ENCODE data around the gene SNAP23.

DNA sequence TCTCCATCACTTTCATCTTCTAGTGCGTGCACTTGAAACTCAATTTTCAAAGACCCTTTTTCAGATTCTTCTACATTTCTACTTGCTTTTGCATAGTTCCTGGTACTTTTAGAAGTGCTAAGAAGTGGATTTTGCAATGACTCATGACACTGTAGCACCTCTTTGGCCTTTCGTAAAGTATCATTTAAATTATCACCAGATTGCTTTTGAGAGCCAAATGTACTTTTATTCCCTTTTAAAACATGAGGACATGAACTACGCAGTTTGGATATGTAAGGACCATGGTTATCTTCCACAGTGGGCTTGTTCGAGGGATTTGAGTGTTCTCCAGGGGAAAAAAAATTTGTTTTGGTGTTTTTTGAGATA is 45.0 kb upstream of the SNAP23 start:
- TF ChIP-seq, protein P1, sequence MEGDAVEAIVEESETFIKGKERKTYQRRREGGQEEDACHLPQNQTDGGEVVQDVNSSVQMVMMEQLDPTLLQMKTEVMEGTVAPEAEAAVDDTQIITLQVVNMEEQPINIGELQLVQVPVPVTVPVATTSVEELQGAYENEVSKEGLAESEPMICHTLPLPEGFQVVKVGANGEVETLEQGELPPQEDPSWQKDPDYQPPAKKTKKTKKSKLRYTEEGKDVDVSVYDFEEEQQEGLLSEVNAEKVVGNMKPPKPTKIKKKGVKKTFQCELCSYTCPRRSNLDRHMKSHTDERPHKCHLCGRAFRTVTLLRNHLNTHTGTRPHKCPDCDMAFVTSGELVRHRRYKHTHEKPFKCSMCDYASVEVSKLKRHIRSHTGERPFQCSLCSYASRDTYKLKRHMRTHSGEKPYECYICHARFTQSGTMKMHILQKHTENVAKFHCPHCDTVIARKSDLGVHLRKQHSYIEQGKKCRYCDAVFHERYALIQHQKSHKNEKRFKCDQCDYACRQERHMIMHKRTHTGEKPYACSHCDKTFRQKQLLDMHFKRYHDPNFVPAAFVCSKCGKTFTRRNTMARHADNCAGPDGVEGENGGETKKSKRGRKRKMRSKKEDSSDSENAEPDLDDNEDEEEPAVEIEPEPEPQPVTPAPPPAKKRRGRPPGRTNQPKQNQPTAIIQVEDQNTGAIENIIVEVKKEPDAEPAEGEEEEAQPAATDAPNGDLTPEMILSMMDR (IDR thresholded peaks at IDR 0.05), result no peak
- TF ChIP-seq EZH2 (IDR thresholded peaks at IDR 0.05; ENCODE audit: borderline replicate concordance, insufficient read depth, low read depth, low read length, poor library complexity, severe bottlenecking), result no peak

Data from B cell (primary cell).